Panc1 (cell line): Measurements from ENCODE around the gene KIF18B. TPM values are rescaled to one million over a fixed set of nuclear protein-coding genes. Genes with fewer than 3 reads are reported as not detected.

Experiments
- ATAC-seq: fragments of 200-7000 bp; cut with Tn5 transposase; 2 replicates; pipeline ENCODE4 v1.9.1; 2020; ENCODE audit warnings: mild to moderate bottlenecking, moderate library complexity
- BruUV-seq: library from RNA; stranded (reverse); fragments of 400-500 nt; replicated peaks from 2 replicates; lab custom pipeline; 2021; lab: Mats Ljungman, UMichigan
- CTCF ChIA-PET: fragments of 300-600 bp; sonication (Branson Sonifier 250); formaldehyde crosslinking; loops from one replicate; lab custom pipeline; 2022; ENCODE audit warnings: antibody characterized with exemption; lab: Charles Lee
- POLR2A ChIA-PET: fragments of 300-600 bp; sonication (Branson Sonifier 250); formaldehyde crosslinking; loops from one replicate; lab custom pipeline; 2022; ENCODE audit warnings: antibody characterized with exemption; lab: Charles Lee
- DNase-seq: peaks from one replicate; pipeline ENCODE4 v3.0.0-alpha.2; 2010; ENCODE audit warnings: low read depth, low spot score
- H3K27ac ChIP-seq: 2 replicates; pipeline ENCODE4 v1.5.1; 2011; ENCODE audit warnings: mild to moderate bottlenecking, low read length, inconsistent platforms
- H3K27me3 ChIP-seq: fragments of 200-500 bp; sonication (Bioruptor generic); 2 replicates; pipeline ENCODE4 v1.6.0; 2014; ENCODE audit warnings: low read length, inconsistent platforms; ENCODE audit not compliant: control insufficient read depth, insufficient read depth
- H3K36me3 ChIP-seq: fragments of 200-500 bp; sonication (Bioruptor generic); 2 replicates; pipeline ENCODE4 v1.5.1; 2014; ENCODE audit warnings: inconsistent platforms, mild to moderate bottlenecking, low read length, moderate library complexity; ENCODE audit not compliant: control insufficient read depth, insufficient read depth
- H3K4me1 ChIP-seq: 2 replicates; pipeline ENCODE4 v1.5.1; 2011; ENCODE audit warnings: inconsistent platforms, mild to moderate bottlenecking, low read length, moderate library complexity; ENCODE audit not compliant: control insufficient read depth, insufficient read depth
- H3K4me3 ChIP-seq, 2 experiments: 2 replicates each; pipeline ENCODE4 v1.5.1; 2011 to 2012; ENCODE audit warnings: low read depth in 2 of 2, low read length in 2 of 2, mild to moderate bottlenecking in 2 of 2, inconsistent platforms in 1 of 2, moderate library complexity in 1 of 2
- H3K9me3 ChIP-seq: fragments of 200-500 bp; sonication (Bioruptor generic); 2 replicates; pipeline ENCODE4 v1.5.1; 2014; ENCODE audit warnings: low read depth, mild to moderate bottlenecking, inconsistent platforms, low read length, moderate library complexity; ENCODE audit not compliant: control insufficient read depth, insufficient read depth
- POLR2AphosphoS5 ChIP-seq: IDR thresholded peaks from 2 replicates; pipeline ENCODE4 v1.6.1; 2012; ENCODE audit warnings: mild to moderate bottlenecking, low read depth, low read length, moderate library complexity
- SIN3A ChIP-seq: IDR thresholded peaks from 2 replicates; pipeline ENCODE4 v1.6.1; 2012; ENCODE audit warnings: low read depth, mild to moderate bottlenecking, low read length, moderate library complexity, borderline replicate concordance; ENCODE audit not compliant: insufficient read depth
- TCF7L2 ChIP-seq: IDR thresholded peaks from 2 replicates; pipeline ENCODE4 v1.6.1; 2011; ENCODE audit warnings: mild to moderate bottlenecking, low read depth, low read length, inconsistent platforms
- in situ Hi-C: cut with HindIII; loops from 2 replicates; pipeline ENCODE4 v1.10.0; 2016; ENCODE audit warnings: low sequenced_read_pairs, low pct_unique_long_range_greater_than_20kb
- intact Hi-C: fragments of 100-400 bp; cut with micrococcal nuclease; formaldehyde crosslinking; loops from one replicate; pipeline ENCODE4 v1.10.0; 2022; ENCODE audit not compliant: unreplicated experiment
- total RNA-seq: library from RNA; stranded (reverse); gene quantifications from one replicate; pipeline ENCODE4 v1.2.1, GENCODE V29; 2021; ENCODE audit not compliant: unreplicated experiment
- TF ChIP-seq, protein P1 (sequence below), 2 experiments: IDR thresholded peaks; 2 replicates each; pipeline ENCODE4 v1.6.1; 2011 to 2012; ENCODE audit warnings: low read depth in 2 of 2, control low read depth in 1 of 2, low read length in 1 of 2, mild to moderate bottlenecking in 1 of 2, moderate library complexity in 1 of 2; ENCODE audit not compliant: insufficient read depth in 1 of 2
- TF ChIP-seq, protein P2 (sequence below): fragments of 450-650 bp; IDR thresholded peaks from 2 replicates; pipeline ENCODE4 v1.5.1; 2017; ENCODE audit warnings: mild to moderate bottlenecking

The KIF18B gene
- total RNA-seq, 1 experiment from 2014 or later = 31.3 TPM

DNA sequence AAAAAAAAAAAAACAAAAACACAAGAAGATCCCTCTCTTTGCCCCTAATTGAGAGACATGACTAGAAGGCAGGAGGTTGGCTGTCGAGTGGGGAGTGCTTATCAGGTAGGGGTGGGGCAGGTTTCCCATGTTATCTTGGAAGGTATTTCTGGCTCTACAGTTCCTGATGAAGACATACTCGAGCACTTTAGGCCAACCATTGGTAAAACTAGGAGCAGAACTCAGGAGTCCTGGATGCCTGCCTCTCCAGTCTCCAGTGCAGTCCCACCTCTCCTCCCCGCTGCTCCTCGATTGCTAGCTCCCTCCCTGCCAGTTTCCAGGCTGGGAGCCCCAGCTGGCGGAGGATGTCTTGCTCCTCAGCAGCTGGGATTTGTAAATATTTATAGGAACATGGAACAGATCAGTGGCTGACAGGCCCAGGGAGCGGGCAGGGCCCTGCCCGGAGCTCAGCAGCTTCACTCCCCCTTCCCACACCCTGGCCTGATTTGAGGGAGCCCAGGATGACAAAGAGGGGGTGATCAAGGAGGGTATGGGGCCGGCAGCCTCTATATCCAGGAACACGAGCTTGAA lies 31.9 kb upstream of the KIF18B start:
- in situ Hi-C loops = no loop called here
- CTCF ChIA-PET = interaction anchor here (0.7 kb wide), 1 partner anchor 153 kb away, joined by 3 read pairs; no protein-coding TSS in a partner anchor
- ATAC-seq (no peak), DNase-seq (no peak)
- no peaks in the 10 kb centered on the region for H3K27me3 ChIP-seq
- BruUV-seq = no TSS peak
- H3K9me3 ChIP-seq = no peaks in the 10 kb centered on the region
- H3K4me3 ChIP-seq = no peak overlapping the region
- TF ChIP-seq, protein P1, sequence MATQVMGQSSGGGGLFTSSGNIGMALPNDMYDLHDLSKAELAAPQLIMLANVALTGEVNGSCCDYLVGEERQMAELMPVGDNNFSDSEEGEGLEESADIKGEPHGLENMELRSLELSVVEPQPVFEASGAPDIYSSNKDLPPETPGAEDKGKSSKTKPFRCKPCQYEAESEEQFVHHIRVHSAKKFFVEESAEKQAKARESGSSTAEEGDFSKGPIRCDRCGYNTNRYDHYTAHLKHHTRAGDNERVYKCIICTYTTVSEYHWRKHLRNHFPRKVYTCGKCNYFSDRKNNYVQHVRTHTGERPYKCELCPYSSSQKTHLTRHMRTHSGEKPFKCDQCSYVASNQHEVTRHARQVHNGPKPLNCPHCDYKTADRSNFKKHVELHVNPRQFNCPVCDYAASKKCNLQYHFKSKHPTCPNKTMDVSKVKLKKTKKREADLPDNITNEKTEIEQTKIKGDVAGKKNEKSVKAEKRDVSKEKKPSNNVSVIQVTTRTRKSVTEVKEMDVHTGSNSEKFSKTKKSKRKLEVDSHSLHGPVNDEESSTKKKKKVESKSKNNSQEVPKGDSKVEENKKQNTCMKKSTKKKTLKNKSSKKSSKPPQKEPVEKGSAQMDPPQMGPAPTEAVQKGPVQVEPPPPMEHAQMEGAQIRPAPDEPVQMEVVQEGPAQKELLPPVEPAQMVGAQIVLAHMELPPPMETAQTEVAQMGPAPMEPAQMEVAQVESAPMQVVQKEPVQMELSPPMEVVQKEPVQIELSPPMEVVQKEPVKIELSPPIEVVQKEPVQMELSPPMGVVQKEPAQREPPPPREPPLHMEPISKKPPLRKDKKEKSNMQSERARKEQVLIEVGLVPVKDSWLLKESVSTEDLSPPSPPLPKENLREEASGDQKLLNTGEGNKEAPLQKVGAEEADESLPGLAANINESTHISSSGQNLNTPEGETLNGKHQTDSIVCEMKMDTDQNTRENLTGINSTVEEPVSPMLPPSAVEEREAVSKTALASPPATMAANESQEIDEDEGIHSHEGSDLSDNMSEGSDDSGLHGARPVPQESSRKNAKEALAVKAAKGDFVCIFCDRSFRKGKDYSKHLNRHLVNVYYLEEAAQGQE (IDR thresholded peaks at IDR 0.05; ENCODE audit: insufficient read depth in 1 of 2, low read depth in 2 of 2, low read length in 1 of 2) = no peak
- TF ChIP-seq, protein P2, sequence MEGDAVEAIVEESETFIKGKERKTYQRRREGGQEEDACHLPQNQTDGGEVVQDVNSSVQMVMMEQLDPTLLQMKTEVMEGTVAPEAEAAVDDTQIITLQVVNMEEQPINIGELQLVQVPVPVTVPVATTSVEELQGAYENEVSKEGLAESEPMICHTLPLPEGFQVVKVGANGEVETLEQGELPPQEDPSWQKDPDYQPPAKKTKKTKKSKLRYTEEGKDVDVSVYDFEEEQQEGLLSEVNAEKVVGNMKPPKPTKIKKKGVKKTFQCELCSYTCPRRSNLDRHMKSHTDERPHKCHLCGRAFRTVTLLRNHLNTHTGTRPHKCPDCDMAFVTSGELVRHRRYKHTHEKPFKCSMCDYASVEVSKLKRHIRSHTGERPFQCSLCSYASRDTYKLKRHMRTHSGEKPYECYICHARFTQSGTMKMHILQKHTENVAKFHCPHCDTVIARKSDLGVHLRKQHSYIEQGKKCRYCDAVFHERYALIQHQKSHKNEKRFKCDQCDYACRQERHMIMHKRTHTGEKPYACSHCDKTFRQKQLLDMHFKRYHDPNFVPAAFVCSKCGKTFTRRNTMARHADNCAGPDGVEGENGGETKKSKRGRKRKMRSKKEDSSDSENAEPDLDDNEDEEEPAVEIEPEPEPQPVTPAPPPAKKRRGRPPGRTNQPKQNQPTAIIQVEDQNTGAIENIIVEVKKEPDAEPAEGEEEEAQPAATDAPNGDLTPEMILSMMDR = no peak
- no peak for TF ChIP-seq SIN3A
- intact Hi-C loops = no loop called here
- H3K27ac ChIP-seq = no peak overlapping the region
- POLR2A ChIA-PET = no interaction called here
- H3K36me3 ChIP-seq = no peaks in the 10 kb centered on the region
- peaks cover 8% of the 10 kb centered on the region for H3K4me1 ChIP-seq

DNA sequence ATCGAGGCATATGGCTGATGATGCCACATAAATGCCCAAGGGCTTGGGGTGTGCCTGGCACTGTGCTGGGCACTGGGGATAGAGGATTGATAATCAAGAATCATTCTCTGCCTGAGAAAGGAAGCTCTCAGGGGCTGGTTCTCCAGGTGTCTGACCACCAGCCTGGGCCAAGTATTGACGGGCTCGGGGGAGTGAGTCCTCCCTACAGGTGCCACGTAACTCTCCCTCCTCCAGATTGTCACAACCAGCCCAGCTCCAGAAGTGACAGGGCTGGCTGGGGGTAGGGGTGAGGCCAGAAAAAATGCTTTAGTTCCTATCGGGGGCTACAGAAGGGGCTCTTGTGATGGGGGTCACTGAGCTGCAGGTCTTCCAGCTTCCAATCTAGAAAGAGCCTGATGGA lies 31.2 kb upstream of the KIF18B start:
- DNase-seq = no peak
- Histone ChIP-seq H3K4me3 (no peak overlapping the region), H3K27me3 (no peaks in the 10 kb centered on the region), H3K4me1 (peaks cover 8% of the 10 kb centered on the region), H3K27ac (no peak overlapping the region), H3K9me3 (no peaks in the 10 kb centered on the region), H3K36me3 (no peaks in the 10 kb centered on the region)
- BruUV-seq = no TSS peak
- no peak for ATAC-seq
- ChIA-PET CTCF (no interaction called here), POLR2A (no interaction called here)
- in situ Hi-C loops (no loop called here), intact Hi-C loops (no loop called here)
- TF ChIP-seq POLR2AphosphoS5 = no peak
- TF ChIP-seq SIN3A = no peak
- no peak for TF ChIP-seq TCF7L2
- TF ChIP-seq, protein P1 (IDR thresholded peaks at IDR 0.05; ENCODE audit: insufficient read depth in 1 of 2, low read depth in 2 of 2, low read length in 1 of 2) = no peak
- TF ChIP-seq, protein P2 = no peak
